ENCODE results near the gene DNAAF8. TPM values are rescaled to one million over a fixed set of nuclear protein-coding genes. Genes with fewer than 3 reads are reported as not detected.
A peak's percentile ranks its signal among the peaks of the same experiment; 100 is the strongest.

Gene DNAAF8
- total RNA-seq, 1 experiment from 2014 or later, result 1.1 TPM

- H3K9me3 ChIP-seq (replicated peaks), result no peaks in the 10 kb centered on the region
- H3K4me3 ChIP-seq, result no peak overlapping the region
- no peaks in the 10 kb centered on the region for H3K27me3 ChIP-seq (replicated peaks)
- H3K36me3 ChIP-seq, result peaks cover 49% of the 10 kb centered on the region
- DNase-seq (ENCODE audit: low read depth in 1 of 2, low spot score in 2 of 2), result no peak
- H3K27ac ChIP-seq, result no peak overlapping the region
- peaks cover 14% of the 10 kb centered on the region for H3K4me1 ChIP-seq (replicated peaks)
These were observed 42.5 kb upstream of the DNAAF8 start for GRCh38 chr16:4691666-4692412.

GRCh38 chr16:4692460-4693295, 41.7 kb upstream of the DNAAF8 start:
- Histone ChIP-seq H3K36me3 (peaks cover 51% of the 10 kb centered on the region), H3K4me3 (peak overlapping the region; percentile 91), H3K27me3 (replicated peaks) (no peaks in the 10 kb centered on the region), H3K27ac (no peak overlapping the region), H3K9me3 (replicated peaks) (no peaks in the 10 kb centered on the region), H3K4me1 (replicated peaks) (peaks cover 14% of the 10 kb centered on the region)
- no peak for DNase-seq (ENCODE audit: low read depth in 1 of 2, low spot score in 2 of 2)

DNA sequence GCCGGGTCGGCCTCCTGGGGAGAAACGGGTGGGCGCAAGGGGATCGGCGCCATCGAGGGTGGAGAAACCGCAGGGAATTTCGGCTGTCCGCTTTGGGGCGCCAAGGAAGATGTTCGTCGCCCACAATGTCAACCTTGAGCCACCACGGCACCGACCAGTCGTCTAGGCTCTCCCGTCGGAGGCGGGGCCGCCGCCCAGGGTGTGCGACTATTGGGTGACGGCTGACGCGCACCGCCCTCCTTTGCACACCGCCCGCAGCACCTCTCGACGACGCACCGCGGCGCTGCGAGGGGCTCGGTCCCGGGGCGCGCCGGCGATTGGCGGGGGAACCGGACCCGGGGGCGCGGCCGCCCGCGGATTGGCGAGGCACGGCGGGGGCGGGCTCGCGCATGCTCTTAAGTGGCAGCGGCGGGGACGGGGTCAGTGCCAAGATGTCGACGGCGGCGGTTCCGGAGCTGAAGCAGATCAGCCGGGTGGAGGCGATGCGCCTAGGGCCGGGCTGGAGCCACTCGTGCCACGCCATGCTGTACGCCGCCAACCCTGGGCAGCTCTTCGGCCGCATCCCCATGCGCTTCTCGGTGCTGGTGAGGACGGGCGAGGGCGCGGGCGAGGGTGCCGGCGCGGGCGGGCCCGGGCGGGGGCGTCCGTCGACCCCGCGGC, 40.9 kb upstream of the DNAAF8 start, which contains the start of gene NUDT16L1:
TSS of gene NUDT16L1 (plus strand) at position 267 of the 660 bp plus-strand sequence. CDS start at position 432, 165 bp downstream.
- H3K27me3 ChIP-seq (replicated peaks), result no peaks in the 10 kb centered on the region
- H3K4me1 ChIP-seq (replicated peaks), result peaks cover 14% of the 10 kb centered on the region
- peaks cover 50% of the 10 kb centered on the region for H3K36me3 ChIP-seq

GRCh38 chr16:4693956-4694641, 40.2 kb upstream of the DNAAF8 start:
- Histone ChIP-seq H3K27ac (peak overlapping the region; percentile 10; the same call in 1 of the 2 replicates), H3K27me3 (replicated peaks) (no peaks in the 10 kb centered on the region), H3K4me3 (peak overlapping the region; percentile 91), H3K36me3 (peaks cover 52% of the 10 kb centered on the region), H3K4me1 (replicated peaks) (peaks cover 14% of the 10 kb centered on the region), H3K9me3 (replicated peaks) (no peaks in the 10 kb centered on the region)
- peak; percentile 16 to 46 for DNase-seq (ENCODE audit: low read depth in 1 of 2, low spot score in 2 of 2)

More for the DNA sequence above, 40.9 kb upstream of the DNAAF8 start, which contains the start of gene NUDT16L1:
- DNase-seq (ENCODE audit: low read depth in 1 of 2, low spot score in 2 of 2), result peak; percentile 92 to 95
- H3K4me3 ChIP-seq, result peak within 1 kb of the TSS; percentile 91
- H3K9me3 ChIP-seq (replicated peaks), result no peaks in the 10 kb centered on the region
- H3K27ac ChIP-seq, result peak within 1 kb of the TSS; percentile 10; the same call in 1 of the 2 replicates

GRCh38 chr16:4694642-4695451, 39.5 kb upstream of the DNAAF8 start:
- peak overlapping the region; percentile 91 for H3K4me3 ChIP-seq
- H3K27ac ChIP-seq, result no peak overlapping the region
- no peaks in the 10 kb centered on the region for H3K27me3 ChIP-seq (replicated peaks)
- DNase-seq (ENCODE audit: low read depth in 1 of 2, low spot score in 2 of 2), result no peak
- no peaks in the 10 kb centered on the region for H3K9me3 ChIP-seq (replicated peaks)
- H3K36me3 ChIP-seq, result peaks cover 56% of the 10 kb centered on the region
- H3K4me1 ChIP-seq (replicated peaks), result peaks cover 14% of the 10 kb centered on the region

DNA sequence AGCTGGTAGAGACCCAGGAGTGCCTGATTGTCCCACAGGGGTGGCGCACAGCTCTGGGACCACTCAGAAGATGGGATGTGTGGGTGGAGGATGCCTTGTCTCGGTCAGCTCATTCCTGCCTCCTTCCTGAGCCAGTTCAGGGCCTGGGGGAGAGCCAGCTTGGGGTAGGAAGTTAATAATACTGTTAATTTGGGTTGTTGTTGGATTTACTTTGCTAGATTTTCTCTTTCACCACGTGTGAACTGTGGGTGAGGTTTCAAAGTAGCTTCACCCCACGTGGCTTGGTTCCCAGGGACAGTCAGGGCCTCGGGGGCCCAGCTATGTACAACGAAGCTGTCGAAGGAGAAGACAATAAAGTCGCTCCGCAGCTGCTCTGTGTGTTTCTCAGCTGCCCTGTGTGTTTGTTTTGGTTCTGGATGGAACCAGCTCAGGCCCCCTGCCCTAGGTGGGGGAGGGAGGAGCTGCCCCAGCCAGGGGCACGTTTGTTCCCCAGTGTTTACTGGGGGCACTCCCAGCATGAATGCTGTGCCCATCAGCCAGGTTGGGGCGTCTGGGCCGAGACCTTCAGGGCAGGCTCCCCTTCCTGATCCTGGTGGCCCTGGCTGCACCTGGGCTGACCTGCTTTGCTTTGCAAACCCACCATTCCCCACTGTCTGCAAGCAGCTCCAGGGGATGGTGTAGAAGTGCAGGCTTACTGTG, 38.7 kb upstream of the DNAAF8 start:
- H3K9me3 ChIP-seq (replicated peaks), result no peaks in the 10 kb centered on the region
- no peak for DNase-seq (ENCODE audit: low read depth in 1 of 2, low spot score in 2 of 2)
- no peak overlapping the region for H3K4me3 ChIP-seq
- H3K27ac ChIP-seq, result no peak overlapping the region
- no peaks in the 10 kb centered on the region for H3K27me3 ChIP-seq (replicated peaks)
- peaks cover 64% of the 10 kb centered on the region for H3K36me3 ChIP-seq
- H3K4me1 ChIP-seq (replicated peaks), result peaks cover 14% of the 10 kb centered on the region

- H3K27ac ChIP-seq, result no peak overlapping the region
- peaks cover 14% of the 10 kb centered on the region for H3K4me1 ChIP-seq (replicated peaks)
- H3K4me3 ChIP-seq, result no peak overlapping the region
- no peaks in the 10 kb centered on the region for H3K9me3 ChIP-seq (replicated peaks)
- DNase-seq (ENCODE audit: low read depth in 1 of 2, low spot score in 2 of 2), result no peak
- no peaks in the 10 kb centered on the region for H3K27me3 ChIP-seq (replicated peaks)
- peaks cover 70% of the 10 kb centered on the region for H3K36me3 ChIP-seq
These were observed 38.0 kb upstream of the DNAAF8 start for GRCh38 chr16:4696172-4696904.

DNA sequence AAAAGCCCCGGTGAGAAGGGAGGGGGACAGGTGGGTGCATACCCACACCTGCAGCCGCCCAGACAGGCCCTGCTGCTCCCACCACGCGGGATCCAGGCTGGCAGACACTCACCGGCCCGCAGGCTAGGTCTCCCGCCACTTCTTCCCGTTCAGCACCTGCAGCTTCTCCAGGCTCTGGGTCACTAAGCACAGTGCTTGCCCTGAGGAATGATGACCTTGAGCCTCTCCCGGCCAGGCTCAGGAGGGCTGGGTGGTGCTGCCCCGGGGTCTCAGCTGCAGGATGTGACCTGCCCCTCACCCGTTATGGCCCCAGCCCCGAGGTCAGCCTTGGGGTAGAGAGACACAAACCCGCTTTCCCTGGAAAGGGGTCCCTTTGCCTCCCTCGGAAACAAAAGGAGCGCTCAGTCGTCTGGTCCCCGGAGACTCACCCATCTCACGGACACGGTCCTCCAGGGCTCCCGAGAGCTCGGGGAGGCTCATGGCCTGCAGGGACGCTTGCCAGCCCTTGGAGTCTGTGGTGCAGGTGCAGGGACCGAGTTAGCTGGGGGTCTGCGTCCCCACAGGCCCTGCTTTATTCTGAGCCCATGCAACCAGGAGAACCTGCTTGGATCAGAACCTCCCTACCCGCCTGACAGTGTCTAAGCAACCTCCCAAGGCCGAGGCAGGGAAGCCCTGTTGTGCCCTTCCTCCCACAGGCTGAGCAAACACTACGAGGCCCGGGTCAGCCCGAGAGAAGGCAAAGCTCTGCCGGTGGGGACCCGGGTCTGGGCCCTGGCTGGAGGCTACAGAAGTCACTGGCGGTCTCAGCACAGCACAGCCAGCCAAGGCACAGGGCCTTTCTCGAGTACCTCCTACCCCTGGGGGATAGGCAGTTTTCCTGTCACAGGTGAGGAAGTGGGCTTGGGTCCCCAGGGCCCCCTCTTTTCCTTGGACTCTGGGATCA, 37.2 kb upstream of the DNAAF8 start:
- Histone ChIP-seq H3K4me3 (no peak overlapping the region), H3K9me3 (replicated peaks) (no peaks in the 10 kb centered on the region), H3K4me1 (replicated peaks) (peaks cover 14% of the 10 kb centered on the region), H3K36me3 (peaks cover 78% of the 10 kb centered on the region), H3K27ac (no peak overlapping the region), H3K27me3 (replicated peaks) (no peaks in the 10 kb centered on the region)
- DNase-seq (ENCODE audit: low read depth in 1 of 2, low spot score in 2 of 2), result no peak

GRCh38 chr16:4697848-4698291, 36.5 kb upstream of the DNAAF8 start:
- H3K27ac ChIP-seq, result no peak overlapping the region
- no peaks in the 10 kb centered on the region for H3K9me3 ChIP-seq (replicated peaks)
- peaks cover 80% of the 10 kb centered on the region for H3K36me3 ChIP-seq
- no peak overlapping the region for H3K4me3 ChIP-seq
- DNase-seq (ENCODE audit: low read depth in 1 of 2, low spot score in 2 of 2), result no peak
- H3K27me3 ChIP-seq (replicated peaks), result no peaks in the 10 kb centered on the region
- H3K4me1 ChIP-seq (replicated peaks), result peaks cover 8% of the 10 kb centered on the region

DNA sequence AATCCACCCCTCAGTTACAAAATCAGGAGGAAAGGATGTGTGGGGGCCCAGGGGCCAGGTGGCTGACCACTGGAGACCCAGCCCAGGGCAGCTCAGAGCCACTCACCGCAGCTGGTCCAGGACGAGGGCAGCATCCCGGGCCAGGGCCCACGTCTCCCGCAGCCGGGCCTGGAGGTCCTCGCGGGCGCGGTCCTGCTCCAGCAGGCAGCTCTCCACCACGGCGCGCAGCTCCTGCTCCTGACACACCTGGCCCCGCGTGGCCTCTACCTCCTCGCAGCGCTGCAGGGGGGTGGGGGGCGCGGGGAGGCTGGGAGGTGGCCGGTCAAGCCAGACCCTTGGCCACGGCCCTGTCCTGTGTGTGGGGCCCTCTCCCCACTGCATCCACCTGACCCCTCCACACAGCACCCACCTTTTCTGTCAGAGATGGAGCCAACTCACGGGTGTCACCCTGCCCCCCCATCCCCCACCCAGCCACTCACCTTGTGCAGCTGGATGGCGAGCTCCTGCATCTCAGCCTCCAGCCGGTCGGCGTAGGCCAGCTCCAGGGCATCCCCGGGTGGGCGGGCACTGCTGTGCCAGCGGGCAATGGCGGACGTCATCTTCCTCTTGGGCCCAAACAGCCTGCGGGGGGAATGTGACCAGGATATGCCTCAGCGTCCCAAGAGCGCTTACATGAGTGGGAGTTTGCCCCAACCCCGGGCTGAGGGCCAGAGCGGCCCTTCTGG, 35.9 kb upstream of the DNAAF8 start:
- no peak overlapping the region for H3K27ac ChIP-seq
- H3K27me3 ChIP-seq (replicated peaks), result no peaks in the 10 kb centered on the region
- H3K36me3 ChIP-seq, result peaks cover 80% of the 10 kb centered on the region
- peaks cover 4% of the 10 kb centered on the region for H3K4me1 ChIP-seq (replicated peaks)
- H3K9me3 ChIP-seq (replicated peaks), result no peaks in the 10 kb centered on the region
- H3K4me3 ChIP-seq, result no peak overlapping the region
- no peak for DNase-seq (ENCODE audit: low read depth in 1 of 2, low spot score in 2 of 2)

Data from SJSA1 (cell line).